Naive thymus-derived CD4-positive, alpha-beta T cell (primary cell): ENCODE results near the gene CABLES2. TPM values are rescaled to one million over a fixed set of nuclear protein-coding genes. Genes with fewer than 3 reads are reported as not detected.

Experiments
- ATAC-seq: fragments of 150-1000 bp; cut with Tn5 transposase; 2 replicates; pipeline ENCODE4 v1.10.0; 2021; ENCODE audit warnings: mild to moderate bottlenecking, moderate library complexity
- CTCF ChIA-PET: fragments of 350-600 bp; sonication (Branson Sonifier 250); formaldehyde crosslinking; loops from one replicate; lab custom pipeline; 2021; ENCODE audit warnings: antibody characterized with exemption; lab: Charles Lee
- POLR2A ChIA-PET: fragments of 350-600 bp; sonication (Branson Sonifier 250); formaldehyde crosslinking; loops from one replicate; lab custom pipeline; 2021; ENCODE audit warnings: antibody characterized with exemption, inconsistent platforms; lab: Charles Lee
- DNase-seq, 9 donors: peaks; one replicate each; pipeline versions ENCODE4 v3.0.0 to v3.0.0-alpha.2; 2020 to 2022; ENCODE audit warnings: mixed read lengths in 1 of 9
- H3K27ac ChIP-seq: one replicate; pipeline ENCODE4 v1.7.0; 2013; ENCODE audit warnings: mild to moderate bottlenecking, low read depth, low read length, moderate library complexity
- H3K27me3 ChIP-seq, 2 donors: one replicate each; pipeline ENCODE4 v1.7.0; 2013; ENCODE audit warnings: low read length in 2 of 2, mild to moderate bottlenecking in 2 of 2, moderate library complexity in 2 of 2; ENCODE audit not compliant: control insufficient read depth in 2 of 2, insufficient read depth in 2 of 2
- H3K36me3 ChIP-seq, 3 experiments: 1 replicate in 2 of 3; 2 replicates in 1 of 3; pipeline ENCODE4 v1.7.0; 2013; ENCODE audit warnings: low read length in 3 of 3, mild to moderate bottlenecking in 3 of 3, moderate library complexity in 1 of 3; ENCODE audit not compliant: insufficient read depth in 3 of 3, control insufficient read depth in 2 of 3
- H3K4me1 ChIP-seq, 2 donors: one replicate each; pipeline ENCODE4 v1.7.0; 2013; ENCODE audit warnings: low read length in 2 of 2, mild to moderate bottlenecking in 2 of 2, moderate library complexity in 1 of 2; ENCODE audit not compliant: control insufficient read depth in 2 of 2, insufficient read depth in 2 of 2
- H3K4me3 ChIP-seq: 2 replicates; pipeline ENCODE4 v1.7.0; 2013; ENCODE audit warnings: mild to moderate bottlenecking, low read length
- H3K9me3 ChIP-seq, 3 experiments: 1 replicate in 2 of 3; 2 replicates in 1 of 3; pipeline ENCODE4 v1.7.0; 2013; ENCODE audit warnings: low read length in 3 of 3; ENCODE audit not compliant: control insufficient read depth in 2 of 3
- H3K27ac Mint-ChIP-seq, 9 donors: one replicate each; pipeline ENCODE4 v1.8.0; 2020 to 2022; ENCODE audit warnings: mixed read lengths in 9 of 9, mild to moderate bottlenecking in 8 of 9, moderate library complexity in 5 of 9, inconsistent platforms in 2 of 9
- H3K27me3 Mint-ChIP-seq, 5 donors: one replicate each; pipeline ENCODE4 v1.8.0; 2021 to 2022; ENCODE audit warnings: mixed read lengths in 5 of 5, mild to moderate bottlenecking in 1 of 5
- H3K36me3 Mint-ChIP-seq, 5 donors: one replicate each; pipeline ENCODE4 v1.8.0; 2020 to 2022; ENCODE audit warnings: mixed read lengths in 5 of 5, mild to moderate bottlenecking in 3 of 5, inconsistent platforms in 1 of 5
- H3K4me1 Mint-ChIP-seq, 7 donors: one replicate each; pipeline ENCODE4 v1.8.0; 2020 to 2022; ENCODE audit warnings: mixed read lengths in 7 of 7, mild to moderate bottlenecking in 3 of 7, inconsistent platforms in 1 of 7
- H3K4me3 Mint-ChIP-seq, 10 donors: one replicate each; pipeline ENCODE4 v1.8.0; 2020 to 2022; ENCODE audit warnings: mild to moderate bottlenecking in 10 of 10, mixed read lengths in 10 of 10, moderate library complexity in 6 of 10, inconsistent platforms in 2 of 10
- H3K9me3 Mint-ChIP-seq, 11 donors: one replicate each; pipeline ENCODE4 v1.8.0; 2020 to 2022; ENCODE audit warnings: mixed read lengths in 11 of 11, mild to moderate bottlenecking in 4 of 11, inconsistent platforms in 1 of 11, moderate library complexity in 1 of 11
- intact Hi-C, 2 donors: fragments of 100-400 bp; cut with micrococcal nuclease; formaldehyde crosslinking; loops; one replicate each; pipeline ENCODE4 v1.15.1; 2023
- polyA plus RNA-seq, 2 donors: library from polyadenylated mRNA; unstranded; fragments of 300-500 nt; fragmentation: Illumina TruSeq; gene quantifications; one replicate each; pipeline ENCODE4 v1.2.3, GENCODE V29; 2021
- total RNA-seq, 6 experiments: library from RNA in 5 of 6; stranded (reverse) in 5 of 6; gene quantifications; 1 replicate in 5 of 6; 2 replicates in 1 of 6; pipeline ENCODE4 v1.2.3 and lab custom pipeline; 2021 to 2026

The CABLES2 gene
- total and polyA plus RNA-seq, 7 experiments from 2014 or later, result 0.61 to 16.7 (median 5.6) TPM

DNA sequence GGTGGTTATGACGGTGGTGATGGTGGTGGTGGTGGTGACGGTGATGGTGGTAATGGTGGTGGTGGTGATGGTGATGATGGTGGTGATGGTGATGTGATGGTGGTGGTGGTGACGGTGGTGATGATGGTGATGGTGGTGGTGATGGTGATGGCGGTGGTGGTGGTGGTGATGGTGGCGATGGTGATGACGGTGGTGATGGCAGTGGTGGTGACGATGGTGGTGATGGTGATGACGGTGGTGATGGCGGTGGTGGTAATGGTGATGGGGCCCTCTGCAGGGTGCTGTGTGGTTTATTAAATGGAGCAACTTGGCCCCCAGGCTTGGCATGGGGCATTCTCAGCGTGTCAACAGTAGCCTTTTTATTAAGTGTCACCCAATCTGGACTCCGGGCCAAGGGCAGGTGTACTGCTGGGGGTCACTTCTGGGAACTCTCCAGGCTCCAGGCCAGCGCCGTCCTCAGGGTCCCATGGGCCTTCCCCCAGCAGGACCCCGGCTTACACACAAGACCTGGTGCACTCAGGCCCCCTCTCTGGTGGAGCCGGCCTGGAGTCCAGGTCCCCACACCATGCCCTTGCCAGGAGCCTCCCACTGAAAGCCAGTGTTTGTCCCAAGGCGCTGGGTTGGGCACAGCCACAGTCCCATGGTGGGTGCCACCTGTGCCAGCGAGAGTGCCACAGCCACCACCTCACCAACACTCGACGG lies 8.8 kb downstream of the CABLES2 start:
- Mint-ChIP-seq H3K36me3 (peaks cover 0 to 14% (median 4%) of the 10 kb centered on the region in 5 donors), H3K27me3 (no peaks in the 10 kb centered on the region), H3K9me3 (peaks cover 0 to 7% (median 0%) of the 10 kb centered on the region in 11 donors), H3K4me1 (peaks cover 0 to 8% (median 6%) of the 10 kb centered on the region in 7 donors), H3K4me3 (no peak overlapping the region), H3K27ac (no peak overlapping the region)
- Histone ChIP-seq H3K4me1 (no peaks in the 10 kb centered on the region), H3K36me3 (peaks cover 0 to 37% (median 0%) of the 10 kb centered on the region in 3 experiments), H3K9me3 (no peaks in the 10 kb centered on the region), H3K27me3 (no peaks in the 10 kb centered on the region), H3K4me3 (no peak overlapping the region), H3K27ac (no peak overlapping the region)
- DNase-seq (no peak), ATAC-seq (no peak)
- ChIA-PET POLR2A (no interaction called here), CTCF (no interaction called here)
- intact Hi-C loops, result no loop called here

DNA sequence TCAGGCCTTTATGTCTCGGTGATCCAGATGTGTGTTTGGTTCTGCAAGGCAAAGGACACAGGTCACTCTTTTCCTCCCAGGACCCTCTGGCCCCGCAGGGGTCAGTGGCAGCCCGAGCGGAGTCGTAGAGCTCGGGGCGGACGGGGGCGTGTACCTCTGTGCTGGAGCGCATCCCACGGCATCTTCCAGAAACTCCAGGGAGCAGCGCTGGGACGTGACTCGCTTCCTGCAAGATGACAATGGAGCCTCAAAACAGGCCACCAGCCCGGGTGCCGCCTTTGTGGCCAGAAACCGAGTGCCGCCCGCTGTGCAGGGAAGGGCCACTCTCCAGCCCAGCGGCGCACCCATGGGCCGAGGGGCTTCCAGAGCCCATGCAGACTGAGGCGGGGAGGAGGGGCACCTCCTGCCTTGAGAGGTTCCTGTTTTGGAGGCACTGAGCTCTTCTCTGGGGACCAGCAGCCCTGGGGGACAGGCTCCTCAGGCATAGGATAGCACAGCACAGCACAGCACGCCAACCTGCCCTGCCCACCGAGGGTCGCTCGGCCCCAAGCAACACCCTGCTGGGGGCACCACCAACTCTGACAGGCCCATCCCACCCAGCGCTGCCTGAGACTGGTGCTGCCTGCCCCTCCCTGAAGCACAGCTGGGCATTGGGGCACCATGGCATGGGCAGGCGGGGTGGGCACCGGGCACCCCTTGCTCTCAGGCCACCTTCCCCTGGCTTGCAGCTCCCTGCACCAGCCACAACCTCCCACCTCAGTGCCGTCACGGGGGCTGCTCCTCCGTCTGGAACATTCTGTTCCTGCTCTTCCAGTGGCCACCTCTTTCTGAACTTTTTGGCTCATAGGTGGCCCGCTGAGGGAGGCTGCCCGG lies 10.5 kb downstream of the CABLES2 start:
- H3K4me1 Mint-ChIP-seq, result peaks cover 0 to 7% (median 3%) of the 10 kb centered on the region in 7 donors
- peaks cover 0 to 7% (median 0%) of the 10 kb centered on the region in 11 donors for H3K9me3 Mint-ChIP-seq
- intact Hi-C loops, result no loop called here
- ChIA-PET POLR2A (no interaction called here), CTCF (no interaction called here)
- no peaks in the 10 kb centered on the region for H3K4me1 ChIP-seq
- H3K36me3 Mint-ChIP-seq, result peaks cover 0 to 14% (median 4%) of the 10 kb centered on the region in 5 donors
- ATAC-seq, result no peak
- no peak for DNase-seq
- no peak overlapping the region for H3K27ac ChIP-seq
- no peak overlapping the region for H3K27ac Mint-ChIP-seq
- no peak overlapping the region for H3K4me3 Mint-ChIP-seq
- no peaks in the 10 kb centered on the region for H3K27me3 ChIP-seq
- no peaks in the 10 kb centered on the region for H3K9me3 ChIP-seq
- H3K27me3 Mint-ChIP-seq, result no peaks in the 10 kb centered on the region
- H3K36me3 ChIP-seq, result peaks cover 0 to 38% (median 0%) of the 10 kb centered on the region in 3 experiments
- H3K4me3 ChIP-seq, result no peak overlapping the region

GRCh38 chr20:62395311-62396242 lies 11.5 kb downstream of the CABLES2 start:
- ATAC-seq, result no peak
- peaks cover 0 to 3% (median 0%) of the 10 kb centered on the region in 7 donors for H3K4me1 Mint-ChIP-seq
- no peaks in the 10 kb centered on the region for H3K9me3 ChIP-seq
- no peaks in the 10 kb centered on the region for H3K27me3 Mint-ChIP-seq
- intact Hi-C loops, result no loop called here
- no peak overlapping the region for H3K27ac ChIP-seq
- peaks cover 0 to 14% (median under 1%) of the 10 kb centered on the region in 5 donors for H3K36me3 Mint-ChIP-seq
- ChIA-PET POLR2A (no interaction called here), CTCF (no interaction called here)
- H3K36me3 ChIP-seq, result peaks cover 0 to 45% (median 0%) of the 10 kb centered on the region in 3 experiments
- H3K4me3 Mint-ChIP-seq, result no peak overlapping the region
- peaks cover 0 to 7% (median 0%) of the 10 kb centered on the region in 11 donors for H3K9me3 Mint-ChIP-seq
- DNase-seq, result no peak
- no peaks in the 10 kb centered on the region for H3K4me1 ChIP-seq
- no peak overlapping the region for H3K4me3 ChIP-seq
- H3K27me3 ChIP-seq, result no peaks in the 10 kb centered on the region
- H3K27ac Mint-ChIP-seq, result no peak overlapping the region

DNA sequence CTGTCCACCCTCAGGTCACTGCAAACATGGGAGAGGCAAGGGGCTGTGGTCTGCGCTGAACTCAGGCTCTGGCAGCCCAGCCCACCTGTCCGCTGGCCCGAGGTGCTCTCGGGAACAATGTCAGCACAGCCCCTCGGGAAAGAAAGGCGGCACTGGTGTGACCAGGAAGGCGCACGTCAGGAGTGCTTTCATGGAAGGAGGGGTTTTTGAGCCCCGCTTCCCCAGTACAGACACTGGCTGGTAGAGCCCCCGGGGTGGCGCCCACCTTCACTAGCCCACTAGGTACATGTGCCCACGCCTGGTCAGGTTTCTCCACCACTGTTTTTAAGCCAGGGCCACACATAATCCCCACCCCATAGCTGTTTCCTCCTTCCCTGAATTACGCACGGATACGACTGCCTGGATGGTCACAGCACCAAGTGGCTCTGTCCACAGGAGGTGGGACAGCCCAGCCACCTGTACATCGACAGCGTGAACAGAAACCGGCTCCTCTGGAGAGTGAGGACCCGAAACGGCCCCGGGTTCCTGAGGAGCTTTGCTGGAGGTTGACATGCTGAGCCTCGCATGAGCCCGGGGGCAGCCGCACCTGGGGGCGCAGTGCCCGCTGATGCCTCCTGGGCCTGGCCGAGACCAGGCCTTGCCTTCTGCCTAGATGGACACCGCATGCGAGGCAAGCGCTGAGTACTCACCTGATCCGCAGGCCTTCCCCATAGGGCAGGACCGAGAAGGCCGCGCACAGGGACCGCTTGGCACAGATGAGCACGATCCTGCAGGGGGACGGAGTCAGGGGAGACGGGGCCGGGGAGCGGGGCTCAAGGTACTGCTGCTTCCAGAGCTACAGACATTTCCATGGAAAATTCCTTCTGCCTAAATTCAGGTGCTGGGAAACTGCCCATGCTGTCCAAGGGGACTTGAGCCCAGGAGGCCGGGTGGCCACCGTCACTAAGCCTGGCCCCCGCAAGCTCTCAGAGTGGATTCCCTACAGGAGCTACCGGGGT lies 12.5 kb downstream of the CABLES2 start:
- Histone ChIP-seq H3K36me3 (peaks cover 0 to 55% (median 0%) of the 10 kb centered on the region in 3 experiments), H3K27me3 (no peaks in the 10 kb centered on the region), H3K9me3 (no peaks in the 10 kb centered on the region), H3K4me1 (no peaks in the 10 kb centered on the region), H3K4me3 (no peak overlapping the region), H3K27ac (no peak overlapping the region)
- Mint-ChIP-seq H3K4me1 (peaks cover 0 to 9% (median 1%) of the 10 kb centered on the region in 7 donors), H3K9me3 (peaks cover 0 to 7% (median 0%) of the 10 kb centered on the region in 11 donors), H3K36me3 (peaks cover 0 to 15% (median 0%) of the 10 kb centered on the region in 5 donors), H3K4me3 (no peak overlapping the region), H3K27ac (no peak overlapping the region), H3K27me3 (no peaks in the 10 kb centered on the region)
- ChIA-PET POLR2A (no interaction called here), CTCF (no interaction called here)
- intact Hi-C loops, result no loop called here
- DNase-seq (no peak), ATAC-seq (no peak)

- ChIA-PET POLR2A (no interaction called here), CTCF (no interaction called here)
- H3K4me3 ChIP-seq, result no peak overlapping the region
- no peak for ATAC-seq
- DNase-seq, result no peak
- H3K36me3 Mint-ChIP-seq, result peaks cover 0 to 18% (median 5%) of the 10 kb centered on the region in 5 donors
- no peaks in the 10 kb centered on the region for H3K27me3 ChIP-seq
- H3K27ac ChIP-seq, result no peak overlapping the region
- intact Hi-C loops, result no loop called here
- H3K27me3 Mint-ChIP-seq, result no peaks in the 10 kb centered on the region
- no peaks in the 10 kb centered on the region for H3K9me3 ChIP-seq
- no peak overlapping the region for H3K4me3 Mint-ChIP-seq
- peaks cover 0 to 7% (median 0%) of the 10 kb centered on the region in 11 donors for H3K9me3 Mint-ChIP-seq
- peaks cover 0 to under 1% of the 10 kb centered on the region in 2 donors for H3K4me1 ChIP-seq
- peaks cover 4 to 9% (median 6%) of the 10 kb centered on the region in 7 donors for H3K4me1 Mint-ChIP-seq
- peaks cover 0 to 62% (median 1%) of the 10 kb centered on the region in 3 experiments for H3K36me3 ChIP-seq
- H3K27ac Mint-ChIP-seq, result no peak overlapping the region
These were observed 13.3 kb downstream of the CABLES2 start for GRCh38 chr20:62393830-62394229.
